ENCODE measurements around the gene MS4A13. TPM values are rescaled to one million over a fixed set of nuclear protein-coding genes. Genes with fewer than 3 reads are reported as not detected.
"Not testable (repeated sequence)": the region's sequence is repeated elsewhere in the genome, so short reads cannot be mapped to it uniquely, and the experiment has no call there.

Gene MS4A13
- total RNA-seq, 6 donors from 2014 or later: not detected

DNA sequence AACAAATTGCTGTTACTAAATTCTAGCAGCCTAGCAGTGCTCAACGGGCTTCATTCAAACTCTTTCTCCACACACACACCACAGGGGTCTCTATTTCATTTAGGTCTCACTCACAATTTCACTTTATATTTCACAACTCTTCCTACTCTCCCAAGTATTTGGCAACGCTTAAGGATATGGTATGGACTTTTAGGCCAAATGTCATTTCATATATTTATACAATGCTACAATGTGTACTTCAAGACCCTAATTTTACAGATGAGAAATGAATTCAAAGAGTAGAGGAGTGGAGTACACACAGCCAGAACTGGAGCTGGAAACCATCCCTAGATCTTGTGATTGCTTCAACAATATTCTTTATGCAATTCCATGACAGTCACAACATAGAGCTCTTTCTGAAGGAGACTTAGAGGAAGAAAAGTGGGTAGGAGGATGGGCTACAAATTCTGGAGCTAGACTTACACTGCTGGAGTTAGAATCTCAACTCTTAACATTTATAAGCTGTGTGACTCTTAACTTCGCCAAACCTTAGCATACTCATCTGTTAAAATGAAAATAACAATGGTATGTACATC lies 2.5 kb upstream of the MS4A13 start:
- Histone ChIP-seq H3K4me3 (no peak overlapping the region), H3K27me3 (no peaks in the 10 kb centered on the region), H3K9me3 (no peaks in the 10 kb centered on the region), H3K27ac (no peak overlapping the region), H3K4me1 (peaks cover 0 to 8% (median 2%) of the 10 kb centered on the region in 4 donors), H3K36me3 (no peaks in the 10 kb centered on the region)
- TF ChIP-seq POLR2AphosphoS5 (IDR thresholded peaks at IDR 0.05): no peak
- TF ChIP-seq, protein P1, sequence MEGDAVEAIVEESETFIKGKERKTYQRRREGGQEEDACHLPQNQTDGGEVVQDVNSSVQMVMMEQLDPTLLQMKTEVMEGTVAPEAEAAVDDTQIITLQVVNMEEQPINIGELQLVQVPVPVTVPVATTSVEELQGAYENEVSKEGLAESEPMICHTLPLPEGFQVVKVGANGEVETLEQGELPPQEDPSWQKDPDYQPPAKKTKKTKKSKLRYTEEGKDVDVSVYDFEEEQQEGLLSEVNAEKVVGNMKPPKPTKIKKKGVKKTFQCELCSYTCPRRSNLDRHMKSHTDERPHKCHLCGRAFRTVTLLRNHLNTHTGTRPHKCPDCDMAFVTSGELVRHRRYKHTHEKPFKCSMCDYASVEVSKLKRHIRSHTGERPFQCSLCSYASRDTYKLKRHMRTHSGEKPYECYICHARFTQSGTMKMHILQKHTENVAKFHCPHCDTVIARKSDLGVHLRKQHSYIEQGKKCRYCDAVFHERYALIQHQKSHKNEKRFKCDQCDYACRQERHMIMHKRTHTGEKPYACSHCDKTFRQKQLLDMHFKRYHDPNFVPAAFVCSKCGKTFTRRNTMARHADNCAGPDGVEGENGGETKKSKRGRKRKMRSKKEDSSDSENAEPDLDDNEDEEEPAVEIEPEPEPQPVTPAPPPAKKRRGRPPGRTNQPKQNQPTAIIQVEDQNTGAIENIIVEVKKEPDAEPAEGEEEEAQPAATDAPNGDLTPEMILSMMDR (IDR thresholded peaks at IDR 0.05): no peak
- TF ChIP-seq EP300 (IDR thresholded peaks at IDR 0.05): no peak
- no peak for TF ChIP-seq POLR2A (IDR thresholded peaks at IDR 0.05)
- ATAC-seq (ENCODE audit: low FRiP score in 2 of 2) (no peak), DNase-seq (no peak)
- 70 to 77% methylated on average over 3 of the region's 3 CpGs for WGBS, 2 donors

DNA sequence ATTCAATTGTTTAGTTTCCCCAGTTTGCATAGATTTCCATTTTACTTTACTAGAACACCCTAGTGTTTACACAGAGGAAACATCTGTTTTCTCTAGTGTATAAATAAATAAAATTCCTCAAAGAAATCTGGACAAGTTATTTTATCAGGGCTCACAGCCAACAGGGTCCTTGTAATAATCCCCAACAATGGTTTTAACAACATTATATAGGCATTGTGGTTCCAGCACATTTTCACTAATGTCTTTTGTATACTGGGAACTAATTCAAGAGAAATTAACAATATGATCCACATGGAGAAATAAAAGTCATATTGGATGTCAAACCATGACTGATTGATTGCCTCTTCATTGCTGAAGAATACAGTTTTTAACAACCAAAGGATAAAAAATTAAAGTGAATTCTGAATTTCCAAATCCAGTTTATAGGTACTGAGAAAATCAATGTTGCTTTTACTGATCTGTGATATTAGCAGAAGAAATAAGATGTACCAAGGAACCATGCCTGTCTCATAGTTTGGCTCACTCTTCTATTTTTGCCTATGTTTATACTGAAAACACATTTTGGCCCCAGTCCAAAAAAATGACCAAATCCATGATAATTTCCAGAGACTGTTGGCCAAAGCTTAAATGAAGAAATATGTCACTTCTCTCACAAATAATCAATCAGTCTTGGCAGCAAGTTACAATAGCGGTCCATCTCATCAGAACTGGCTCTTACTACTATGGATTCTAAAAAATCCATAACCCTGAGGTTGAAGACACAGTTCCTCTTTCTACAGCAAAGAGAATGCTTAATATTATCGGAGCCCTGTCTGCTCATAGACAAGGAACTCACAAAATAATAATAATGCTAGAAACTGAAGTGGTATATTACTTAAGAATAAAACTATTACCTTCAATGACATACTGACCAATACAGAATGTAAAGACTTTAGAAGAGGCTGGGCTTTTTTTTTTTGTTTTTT lies 1.4 kb upstream of the MS4A13 start:
- no peaks in the 10 kb centered on the region for H3K27me3 ChIP-seq
- DNase-seq (no peak), ATAC-seq (ENCODE audit: low FRiP score in 2 of 2) (no peak)
- no peaks in the 10 kb centered on the region for H3K9me3 ChIP-seq
- H3K4me1 ChIP-seq: peaks cover 0 to 8% (median 2%) of the 10 kb centered on the region in 4 donors
- H3K36me3 ChIP-seq: no peaks in the 10 kb centered on the region
- no peak overlapping the region for H3K4me3 ChIP-seq
- no peak for TF ChIP-seq EP300 (IDR thresholded peaks at IDR 0.05)
- no peak for TF ChIP-seq POLR2A (IDR thresholded peaks at IDR 0.05)
- TF ChIP-seq, protein P1 (IDR thresholded peaks at IDR 0.05): no peak
- TF ChIP-seq POLR2AphosphoS5 (IDR thresholded peaks at IDR 0.05): no peak
- WGBS, 2 donors: 45 to 55% methylated on average over 2 of the region's 2 CpGs
- no peak overlapping the region for H3K27ac ChIP-seq

DNA sequence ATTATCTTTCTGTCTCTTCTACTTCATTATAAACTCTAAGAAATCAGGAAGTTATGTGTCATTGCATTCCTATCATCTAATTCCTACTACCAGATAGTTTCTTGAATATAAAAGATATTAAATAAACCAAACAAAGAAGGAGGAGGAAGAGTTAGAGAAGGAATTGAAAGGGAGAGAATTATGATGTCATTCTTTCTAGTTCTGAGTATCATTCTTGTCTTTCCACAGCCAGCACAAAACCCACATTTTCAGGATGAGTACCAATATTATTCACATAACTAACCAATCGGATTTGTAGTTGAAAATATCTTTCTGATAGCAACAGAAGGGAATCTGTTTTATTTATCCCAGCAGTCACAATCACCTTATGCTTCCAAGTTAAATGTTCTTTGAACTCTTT lies 13.3 kb downstream of the MS4A13 start:
- no peak for ATAC-seq (ENCODE audit: low FRiP score in 2 of 2)
- H3K27ac ChIP-seq: no peak overlapping the region
- TF ChIP-seq EP300 (IDR thresholded peaks at IDR 0.05): no peak
- no peak overlapping the region for H3K4me3 ChIP-seq
- no peaks in the 10 kb centered on the region for H3K9me3 ChIP-seq
- H3K4me1 ChIP-seq: no peaks in the 10 kb centered on the region
- no peak for DNase-seq
- H3K27me3 ChIP-seq: no peaks in the 10 kb centered on the region
- no peaks in the 10 kb centered on the region for H3K36me3 ChIP-seq
- 68 to 77% methylated on average over 1 of the region's 1 CpG for WGBS, 2 donors

DNA sequence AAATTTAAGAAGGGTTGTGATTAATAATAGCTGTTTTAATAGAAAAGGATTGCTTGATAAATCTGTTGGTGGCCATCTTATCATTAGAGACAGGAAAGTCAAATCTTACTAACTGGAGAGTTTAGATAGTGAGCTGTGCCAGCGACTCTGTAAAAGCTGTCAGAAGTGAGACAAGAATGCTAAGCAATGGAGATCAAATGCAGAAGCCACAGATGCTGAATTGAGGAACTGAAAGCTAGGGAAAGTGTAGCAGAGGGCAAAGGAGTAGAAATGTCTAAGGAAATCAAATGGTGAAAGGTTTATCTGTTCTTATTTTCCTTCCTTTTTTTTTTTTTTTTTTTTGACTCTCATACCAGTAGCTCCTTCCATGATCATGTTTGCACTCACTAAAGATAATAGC lies 13.7 kb downstream of the MS4A13 start:
- Histone ChIP-seq H3K27me3 (no peaks in the 10 kb centered on the region), H3K4me1 (no peaks in the 10 kb centered on the region), H3K4me3 (no peak overlapping the region), H3K9me3 (no peaks in the 10 kb centered on the region), H3K36me3 (no peaks in the 10 kb centered on the region), H3K27ac (no peak overlapping the region)
- no peak for TF ChIP-seq POLR2AphosphoS5 (IDR thresholded peaks at IDR 0.05)
- TF ChIP-seq EP300 (IDR thresholded peaks at IDR 0.05): no peak
- TF ChIP-seq POLR2A (IDR thresholded peaks at IDR 0.05): no peak
- TF ChIP-seq, protein P1 (IDR thresholded peaks at IDR 0.05): no peak
- ATAC-seq (ENCODE audit: low FRiP score in 2 of 2) (peak in 1 of 2 donors; percentile 59), DNase-seq (no peak)
- WGBS, 2 donors: 14% methylated on average over 1 of the region's 1 CpG

DNA sequence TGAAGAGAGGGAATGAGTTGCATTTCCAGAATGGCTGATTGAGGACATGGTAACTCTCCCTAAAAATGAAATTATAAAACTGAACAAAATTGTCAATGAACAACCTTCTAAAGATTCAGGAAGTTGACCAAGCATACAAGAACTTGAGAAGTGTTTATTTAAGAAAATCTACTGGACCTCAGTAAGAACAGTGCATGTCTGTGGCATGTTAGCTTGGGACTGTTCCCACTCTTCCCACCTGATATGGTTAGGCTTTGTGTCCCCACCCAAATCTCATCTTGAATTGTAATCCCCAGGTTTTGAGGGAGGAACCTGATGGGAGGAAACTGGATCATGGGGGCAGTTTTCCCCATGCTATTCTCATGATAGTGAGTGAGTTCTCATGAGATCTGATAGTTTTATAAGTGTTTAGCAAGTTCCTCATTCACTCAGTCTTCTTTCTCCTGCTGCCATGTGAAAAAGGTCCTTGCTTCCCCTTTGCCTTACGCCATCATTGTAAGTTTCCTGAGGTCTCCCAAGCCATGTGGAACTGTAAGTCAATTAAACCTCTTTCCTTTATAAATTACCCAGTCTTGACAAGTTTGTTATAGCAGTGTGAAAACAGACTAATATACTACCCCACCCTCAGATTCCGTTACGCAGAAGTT lies 15.4 kb downstream of the MS4A13 start:
- WGBS, 2 donors: 79 to 91% methylated on average over 3 of the region's 3 CpGs
- Histone ChIP-seq H3K4me3 (no peak overlapping the region), H3K36me3 (no peaks in the 10 kb centered on the region), H3K27ac (no peak overlapping the region), H3K27me3 (no peaks in the 10 kb centered on the region), H3K9me3 (no peaks in the 10 kb centered on the region), H3K4me1 (no peaks in the 10 kb centered on the region)
- TF ChIP-seq, protein P1 (IDR thresholded peaks at IDR 0.05): no peak
- TF ChIP-seq POLR2AphosphoS5 (IDR thresholded peaks at IDR 0.05): no peak
- TF ChIP-seq POLR2A (IDR thresholded peaks at IDR 0.05): no peak
- DNase-seq: no peak
- no peak for ATAC-seq (ENCODE audit: low FRiP score in 2 of 2)

DNA sequence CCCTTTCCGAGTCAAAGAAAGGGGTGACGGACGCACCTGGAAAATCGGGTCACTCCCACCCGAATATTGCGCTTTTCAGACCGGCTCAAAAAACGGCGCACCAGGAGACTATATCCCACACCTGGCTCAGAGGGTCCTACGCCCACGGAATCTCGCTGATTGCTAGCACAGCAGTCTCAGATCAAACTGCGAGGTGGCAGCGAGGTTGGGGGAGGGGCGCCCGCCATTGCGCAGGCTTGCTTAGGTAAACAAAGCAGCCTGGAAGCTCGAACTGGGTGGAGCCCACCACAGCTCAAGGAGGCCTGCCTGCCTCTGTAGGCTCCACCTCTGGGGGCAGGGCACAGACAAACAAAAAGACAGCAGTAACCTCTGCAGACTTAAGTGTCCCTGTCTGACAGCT lies 17.2 kb downstream of the MS4A13 start:
- not testable (repeated sequence) for H3K36me3 ChIP-seq; H3K27ac ChIP-seq; H3K9me3 ChIP-seq; ATAC-seq (ENCODE audit: low FRiP score in 2 of 2); H3K4me1 ChIP-seq; H3K4me3 ChIP-seq; H3K27me3 ChIP-seq
- 81 to 91% methylated on average over 6 to 9 of the region's 18 CpGs for WGBS, 2 donors
- peak in 1 of 2 donors; percentile 52 for DNase-seq

DNA sequence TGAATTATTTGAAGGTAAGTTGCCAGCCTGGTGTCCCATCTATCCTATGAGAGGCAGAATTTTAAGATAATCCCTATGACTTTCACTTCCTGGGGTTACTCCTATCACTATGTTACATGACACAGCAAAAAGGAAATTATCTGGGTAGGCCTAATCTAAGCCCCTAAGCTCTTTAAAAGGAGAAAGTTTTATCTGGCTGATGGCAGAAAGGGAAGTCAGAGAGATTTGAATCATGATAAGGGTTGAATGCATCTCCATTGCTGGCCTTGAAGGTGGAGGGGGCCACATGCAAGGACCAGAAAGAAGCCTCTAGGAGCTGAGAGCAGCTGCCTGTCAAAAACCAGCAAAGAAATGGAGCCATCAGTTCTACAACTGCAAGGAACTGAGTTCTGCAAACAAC lies 23.4 kb downstream of the MS4A13 start:
- not testable (repeated sequence) for ATAC-seq (ENCODE audit: low FRiP score in 2 of 2); H3K4me3 ChIP-seq; H3K9me3 ChIP-seq; DNase-seq; H3K27me3 ChIP-seq; H3K4me1 ChIP-seq; H3K27ac ChIP-seq; H3K36me3 ChIP-seq
